Kidney (tissue), 14 donors: Measurements from ENCODE around the gene ADIPOR1. TPM values are rescaled to one million over a fixed set of nuclear protein-coding genes. Genes with fewer than 3 reads are reported as not detected.

ENCODE experiments used
- DNase-seq, 5 donors: peaks; one replicate each; pipeline ENCODE4 v3.0.0-alpha.2; 2013 to 2020
- FAIRE-seq: peaks from 2 replicates; lab custom pipeline; 2012; peaks lifted over from hg19 to GRCh38; lab: Jason Lieb, UNC
- H3K27ac ChIP-seq, 2 donors: one replicate each; pipeline ENCODE4 v1.7.0; 2013; ENCODE audit warnings: low read depth in 2 of 2, low read length in 2 of 2, inconsistent platforms in 1 of 2
- H3K27me3 ChIP-seq: one replicate; pipeline ENCODE4 v1.7.1; 2013; ENCODE audit warnings: low read length, inconsistent platforms; ENCODE audit not compliant: control insufficient read depth, insufficient read depth
- H3K36me3 ChIP-seq, 3 donors: one replicate each; pipeline versions ENCODE4 v1.7.0 to v1.7.1; 2013; ENCODE audit warnings: low read length in 3 of 3, control low read depth in 1 of 3, inconsistent platforms in 1 of 3; ENCODE audit not compliant: insufficient read depth in 3 of 3, control insufficient read depth in 2 of 3
- H3K4me1 ChIP-seq, 3 donors: one replicate each; pipeline versions ENCODE4 v1.7.0 to v1.7.1; 2013; ENCODE audit warnings: low read length in 3 of 3, inconsistent platforms in 1 of 3, low read depth in 1 of 3; ENCODE audit not compliant: control insufficient read depth in 2 of 3, insufficient read depth in 2 of 3
- H3K4me3 ChIP-seq, 3 donors: one replicate each; pipeline versions ENCODE4 v1.7.0 to v1.8.1; 2013; ENCODE audit warnings: low read length in 3 of 3, control low read depth in 1 of 3, inconsistent platforms in 1 of 3
- H3K9ac ChIP-seq, 3 donors: one replicate each; pipeline versions ENCODE4 v1.7.0 to v1.7.1; 2013; ENCODE audit warnings: low read length in 3 of 3, control low read depth in 1 of 3, inconsistent platforms in 1 of 3
- H3K9me3 ChIP-seq, 3 donors: one replicate each; pipeline versions ENCODE4 v1.7.0 to v1.7.1; 2013; ENCODE audit warnings: low read length in 3 of 3, control low read depth in 1 of 3, inconsistent platforms in 1 of 3; ENCODE audit not compliant: control insufficient read depth in 2 of 3, insufficient read depth in 1 of 3
- CTCF ChIP-seq: IDR thresholded peaks from 3 replicates; pipeline ENCODE4 v1.5.1; 2012; ENCODE audit warnings: mild to moderate bottlenecking, moderate library complexity, borderline replicate concordance; ENCODE audit not compliant: insufficient read depth; ENCODE audit errors: extremely low read depth
- intact Hi-C: fragments of 100-400 bp; cut with DNase I; formaldehyde crosslinking; loops from one replicate; pipeline ENCODE4 v1.11.1; 2022
- polyA plus RNA-seq: library from polyadenylated mRNA; stranded (reverse); fragments of 350-450 nt; fragmentation: Illumina TruSeq; extraction: RNeasy Lipid Tissue Mini Kit (QIAGEN cat#74804); gene quantifications from one replicate; pipeline ENCODE4 v1.2.3, GENCODE V29; 2014; ENCODE audit warnings: low read depth, low replicate concordance; ENCODE audit not compliant: insufficient read depth
- total RNA-seq: library from RNA; stranded (reverse); fragmentation: NEBNext Ultra II Directional; extraction: Animal tissue kit (Norgen Biotek cat#: 25700); gene quantifications from one replicate; pipeline ENCODE4 v1.2.1, GENCODE V29; 2021
- donor health status: control.
- donor health status: control.
- donor health status: control.
- donor health status: control.
- donor health status: control.
- donor health status: DM: yes; HTN: yes; CAD: no.
- donor health status: Normal renal cell carcinoma (clear cell type).

Gene ADIPOR1
- total and polyA plus RNA-seq, 2 donors from 2014 or later, result 66.8 to 70.0 TPM

DNA sequence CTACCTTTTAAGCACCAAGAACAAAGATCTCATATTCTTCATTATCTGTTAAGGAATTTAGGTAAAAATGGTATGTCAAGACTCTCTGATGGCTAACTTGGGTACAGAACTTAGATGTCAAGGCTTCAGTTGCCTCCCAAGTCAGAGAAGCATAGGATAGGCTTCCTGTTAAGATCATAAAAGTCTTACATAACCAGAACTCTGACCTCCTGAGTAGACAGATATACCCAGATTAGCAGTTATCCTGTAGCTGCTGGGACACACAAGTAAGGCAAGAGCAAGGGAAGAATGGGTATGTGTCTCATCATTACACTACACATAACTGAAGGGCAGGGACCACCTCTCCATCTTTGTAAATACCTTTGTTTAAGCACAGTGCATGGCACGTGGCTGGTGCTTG lies 15.7 kb downstream of the ADIPOR1 start:
- intact Hi-C loops, result no loop called here
- Histone ChIP-seq H3K27me3 (no peaks in the 10 kb centered on the region), H3K9ac (no peak overlapping the region), H3K4me1 (no peaks in the 10 kb centered on the region), H3K27ac (no peak overlapping the region), H3K4me3 (no peak overlapping the region), H3K36me3 (peaks cover 2 to 52% (median 40%) of the 10 kb centered on the region in 3 donors), H3K9me3 (no peaks in the 10 kb centered on the region)
- DNase-seq, result no peak
- FAIRE-seq, result no peak
- no peak for TF ChIP-seq CTCF

DNA sequence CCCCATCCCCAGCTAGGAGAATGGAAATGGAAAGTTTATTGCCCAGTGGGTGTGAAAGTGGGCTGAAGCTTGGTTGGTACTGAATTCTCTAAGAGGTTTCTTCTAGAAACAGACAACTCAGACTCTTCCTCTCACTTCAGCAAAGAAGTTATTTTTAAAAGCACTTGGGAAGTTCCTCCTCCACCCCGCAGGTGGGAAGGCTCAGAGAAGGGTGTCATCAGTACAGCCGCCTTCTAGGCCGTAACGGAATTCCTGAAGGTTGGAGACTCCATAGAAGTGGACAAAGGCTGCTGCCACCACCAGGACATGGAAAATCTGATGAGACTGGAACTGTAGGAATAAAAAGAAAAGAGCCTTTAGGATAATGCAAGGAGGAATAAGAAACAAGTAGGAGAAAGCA lies 16.7 kb downstream of the ADIPOR1 start:
- intact Hi-C loops, result no loop called here
- DNase-seq (no peak), FAIRE-seq (no peak)
- H3K4me1 ChIP-seq, result no peaks in the 10 kb centered on the region
- H3K4me3 ChIP-seq, result no peak overlapping the region
- H3K27me3 ChIP-seq, result no peaks in the 10 kb centered on the region
- peaks cover under 1 to 49% (median 38%) of the 10 kb centered on the region in 3 donors for H3K36me3 ChIP-seq
- no peak for TF ChIP-seq CTCF
- no peaks in the 10 kb centered on the region for H3K9me3 ChIP-seq
- H3K9ac ChIP-seq, result no peak overlapping the region
- no peak overlapping the region for H3K27ac ChIP-seq

GRCh38 chr1:202940561-202940960 lies 17.6 kb downstream of the ADIPOR1 start:
- no peak for FAIRE-seq
- H3K36me3 ChIP-seq, result peaks cover 0 to 41% (median 30%) of the 10 kb centered on the region in 3 donors
- intact Hi-C loops, result no loop called here

More at GRCh38 chr1:202940561-202940960, 17.6 kb downstream of the ADIPOR1 start:
- Histone ChIP-seq H3K9me3 (no peaks in the 10 kb centered on the region), H3K27ac (no peak overlapping the region), H3K9ac (no peak overlapping the region), H3K4me1 (no peaks in the 10 kb centered on the region), H3K4me3 (no peak overlapping the region), H3K27me3 (no peaks in the 10 kb centered on the region)
- no peak for TF ChIP-seq CTCF
- no peak for DNase-seq
